Embryonic facial prominence (tissue), 1 donor: ENCODE data around the gene C5orf47.

Experiments used
- DNase-seq: peaks from one replicate; pipeline ENCODE4 v3.0.0-alpha.2; 2016; ENCODE audit errors: extremely low spot score

Gene C5orf47, protein sequence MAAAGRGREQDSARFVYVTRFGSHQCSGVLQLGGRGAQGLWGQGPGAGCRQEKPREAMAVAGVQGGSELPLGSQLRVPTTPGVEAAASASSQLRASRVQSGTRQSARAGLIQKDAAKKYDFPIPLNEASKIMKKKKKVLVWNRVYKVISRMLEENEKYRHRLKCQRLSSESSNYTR

DNA sequence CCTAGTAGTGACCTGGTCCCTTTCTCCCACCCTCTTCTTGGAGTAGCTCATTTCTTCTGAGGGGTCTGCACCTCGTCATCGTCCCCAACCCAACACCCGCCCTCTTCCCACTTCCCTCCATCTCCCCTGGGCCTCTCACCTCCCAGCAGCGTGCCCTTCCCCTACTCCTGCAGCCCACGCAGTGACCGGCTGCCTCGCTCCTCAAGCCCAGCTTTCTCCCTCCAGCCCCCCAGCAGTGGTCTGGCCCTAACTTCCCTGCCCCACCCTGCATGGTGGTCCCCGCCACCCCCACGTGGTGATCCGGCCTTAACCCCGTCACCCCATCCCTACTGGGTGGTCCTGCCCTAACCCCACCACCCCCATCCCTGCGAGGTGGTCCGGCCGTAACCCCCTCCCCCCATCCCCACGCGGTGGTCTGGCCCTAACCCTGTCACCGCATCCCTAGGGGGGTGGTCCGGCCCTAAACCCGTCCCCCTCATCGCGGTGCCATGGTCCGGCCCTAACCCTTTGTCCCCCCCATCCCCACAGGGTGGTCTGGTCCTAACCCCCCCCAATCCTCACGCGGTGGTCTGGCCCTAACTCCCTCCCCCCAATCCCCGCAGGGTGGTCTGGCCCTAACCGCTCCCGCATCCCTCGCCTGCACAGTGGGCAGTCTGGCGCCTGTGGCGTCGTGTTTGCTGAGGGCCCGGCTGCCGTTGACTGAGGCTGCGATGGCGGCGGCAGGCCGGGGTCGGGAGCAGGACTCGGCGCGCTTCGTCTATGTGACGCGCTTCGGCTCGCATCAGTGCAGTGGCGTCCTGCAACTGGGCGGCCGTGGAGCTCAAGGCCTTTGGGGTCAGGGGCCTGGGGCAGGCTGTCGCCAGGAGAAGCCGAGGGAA, at the start of gene C5orf47:
Gene C5orf47, plus strand, starts transcription at position 617 of the 878 bp plus-strand sequence. Its CDS starts 94 bp downstream, at position 711.
- DNase-seq = no peak

DNA sequence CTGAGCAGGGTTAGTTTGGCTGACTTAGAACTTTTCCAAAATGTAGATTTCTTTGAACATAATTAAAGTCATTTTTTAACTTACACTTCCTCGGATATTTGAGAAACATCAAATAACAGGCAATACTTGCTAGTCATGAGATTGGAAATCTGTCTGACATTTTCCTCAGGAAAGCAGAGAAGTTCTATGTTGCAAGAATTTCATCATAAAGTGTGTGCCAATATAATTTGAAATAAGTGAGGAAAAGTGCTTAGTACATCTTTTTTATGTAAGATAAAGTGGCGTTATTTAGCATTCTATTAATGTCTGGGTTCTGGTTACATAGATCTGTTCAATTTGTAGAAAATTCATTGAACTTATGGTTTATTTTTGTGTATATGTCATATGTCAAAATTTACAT, 48.7 kb upstream of the C5orf47 start:
- DNase-seq = no peak

DNA sequence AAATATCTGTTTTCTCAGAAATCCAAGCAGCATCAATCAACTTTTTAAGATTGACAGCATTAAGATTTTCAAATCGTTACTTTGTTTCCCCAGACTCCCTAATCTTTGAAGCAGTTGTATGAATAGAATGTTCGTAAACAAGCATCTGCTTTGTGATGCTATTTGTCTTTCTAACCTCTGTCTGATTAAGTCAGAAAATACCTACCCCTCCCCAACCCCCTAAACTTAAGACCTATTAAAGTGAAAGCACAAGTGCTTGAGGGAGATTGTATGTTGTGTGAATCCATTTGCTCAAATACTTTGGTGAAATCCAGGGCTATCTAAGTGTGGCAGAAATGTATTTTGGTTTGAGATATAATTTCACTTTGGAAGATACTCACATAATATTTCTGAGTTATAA, 47.9 kb upstream of the C5orf47 start:
- no peak for DNase-seq

DNA sequence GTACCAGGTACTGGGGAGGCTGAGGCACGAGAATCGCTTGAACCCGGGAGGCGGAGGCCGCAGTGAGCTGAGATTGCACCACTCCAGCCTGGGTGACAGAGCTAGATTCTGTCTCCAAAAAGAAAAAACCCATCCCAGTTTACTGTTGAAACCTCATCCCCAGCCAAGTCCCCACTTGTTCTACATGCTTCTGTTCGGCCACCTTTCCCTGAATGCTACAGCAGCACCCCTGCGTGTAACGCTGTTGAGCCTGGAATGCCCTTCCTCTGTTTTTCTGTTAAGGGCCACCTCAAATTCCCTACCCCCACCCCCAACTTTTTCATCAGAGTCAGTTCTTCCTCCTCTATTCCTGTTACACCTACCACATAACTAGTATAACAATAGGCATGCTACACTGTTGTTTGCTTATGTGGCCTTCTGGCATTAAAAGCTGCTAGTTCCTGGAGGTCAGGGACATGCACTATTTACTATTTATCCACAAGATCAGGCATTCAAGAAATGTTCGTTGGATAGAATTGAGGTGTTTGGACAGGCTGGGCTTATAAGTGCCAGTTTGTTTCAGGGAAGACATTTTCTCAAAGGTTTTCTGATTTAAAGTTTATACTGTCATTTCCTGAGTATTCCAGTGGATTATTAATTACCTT, 47.1 kb upstream of the C5orf47 start:
- DNase-seq = no peak

DNA sequence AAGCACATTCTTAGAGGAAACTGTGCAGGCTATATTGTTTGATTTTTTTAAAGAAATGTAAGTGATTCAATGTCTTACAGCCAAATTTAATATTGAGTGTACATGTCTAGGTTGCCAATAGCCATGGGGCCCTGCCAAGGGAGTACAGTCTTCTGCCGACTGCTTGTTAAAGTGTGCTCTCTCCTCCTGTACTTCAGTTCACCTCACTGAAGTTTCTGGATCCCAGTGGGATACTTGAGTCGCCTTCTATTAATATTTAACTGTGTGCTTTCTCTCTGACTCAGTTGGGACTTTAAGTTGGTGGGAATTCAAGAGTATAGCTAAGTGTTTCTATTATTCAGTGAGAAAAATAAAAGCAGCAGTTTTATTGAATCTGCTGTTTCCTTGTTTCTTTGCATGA, 44.5 kb upstream of the C5orf47 start:
- no peak for DNase-seq

DNA sequence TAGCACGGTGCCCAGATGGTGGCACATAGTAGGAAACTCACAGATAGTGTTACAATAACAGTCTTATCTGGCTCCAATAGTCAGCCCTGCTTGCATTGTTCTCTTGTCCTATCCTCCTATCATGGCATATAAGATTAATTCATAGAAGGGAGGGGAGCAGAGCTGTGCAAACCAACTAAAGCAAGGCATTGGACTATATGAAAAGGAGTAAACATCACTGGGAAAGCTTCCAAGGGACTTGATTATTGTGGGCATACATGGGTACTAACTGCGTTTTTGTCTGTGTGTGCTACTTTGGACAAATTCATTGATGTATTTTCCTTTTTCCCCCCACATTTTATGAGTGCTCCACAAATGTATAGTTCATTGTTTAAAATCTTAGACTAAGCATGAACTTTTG, 43.8 kb upstream of the C5orf47 start:
- no peak for DNase-seq

DNA sequence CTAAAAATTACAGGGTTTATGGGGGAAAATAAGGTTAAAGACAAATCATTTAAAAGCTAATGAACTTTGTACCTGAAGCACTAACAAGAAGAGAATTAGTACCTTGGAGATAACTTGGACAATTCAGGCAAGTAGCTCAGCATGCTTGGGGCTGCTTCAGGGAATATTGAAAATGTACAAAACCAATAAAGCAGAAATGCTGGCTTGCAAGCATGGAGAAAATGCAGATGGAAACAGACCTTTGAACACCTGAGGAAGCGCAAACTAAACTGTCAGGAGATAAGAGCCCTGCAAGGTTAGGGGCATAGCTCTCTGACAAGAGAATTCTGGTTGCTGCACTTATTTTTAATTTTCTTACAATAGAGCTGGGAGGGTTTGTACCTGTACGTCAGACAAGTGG, 42.6 kb upstream of the C5orf47 start:
- no peak for DNase-seq

DNA sequence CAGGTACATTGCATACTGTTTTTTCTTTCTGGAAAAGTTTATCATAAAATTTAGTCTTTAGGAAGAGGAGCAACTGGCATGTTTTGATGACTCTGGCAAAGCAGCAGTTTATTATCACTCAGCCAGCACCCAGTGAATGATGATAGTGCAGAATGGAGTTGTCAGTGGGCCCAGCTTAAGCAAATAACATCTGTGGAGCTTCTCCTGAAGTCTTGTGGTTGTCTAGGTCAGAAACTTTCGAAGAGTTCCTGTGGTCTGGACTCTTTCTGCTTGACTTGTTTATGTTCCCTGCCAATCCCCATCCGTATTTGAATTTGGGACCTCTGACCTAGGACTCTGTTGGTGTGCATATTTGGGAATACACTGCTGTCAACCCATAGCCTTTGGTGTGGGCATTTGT, 38.1 kb upstream of the C5orf47 start:
- no peak for DNase-seq

DNA sequence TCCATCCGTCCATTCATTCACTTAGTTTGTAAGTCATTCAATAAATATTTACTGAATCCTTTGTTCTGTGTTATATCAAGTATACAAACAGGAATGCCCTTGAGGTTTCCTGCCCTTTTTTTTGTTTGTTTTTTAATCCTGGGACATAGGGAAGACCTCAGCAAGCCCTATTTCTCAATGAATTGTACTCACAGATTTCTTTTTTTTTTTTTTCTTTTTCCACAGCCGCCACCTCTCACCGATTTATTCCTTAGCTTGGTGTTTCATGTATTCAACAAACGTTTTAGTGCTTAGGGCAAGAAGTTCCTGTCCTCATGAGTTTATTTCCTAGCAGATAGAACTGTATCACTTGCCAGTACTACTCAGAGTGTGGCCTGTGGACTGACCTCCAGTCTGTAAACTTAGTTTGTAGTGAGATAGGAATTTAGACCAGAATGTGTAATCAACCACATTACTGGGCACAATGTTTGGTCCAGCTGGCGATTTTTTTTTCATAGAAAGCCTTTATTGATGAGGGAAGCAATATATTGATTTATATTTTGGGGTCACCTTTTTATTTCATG, 35.4 kb upstream of the C5orf47 start:
- no peak for DNase-seq

DNA sequence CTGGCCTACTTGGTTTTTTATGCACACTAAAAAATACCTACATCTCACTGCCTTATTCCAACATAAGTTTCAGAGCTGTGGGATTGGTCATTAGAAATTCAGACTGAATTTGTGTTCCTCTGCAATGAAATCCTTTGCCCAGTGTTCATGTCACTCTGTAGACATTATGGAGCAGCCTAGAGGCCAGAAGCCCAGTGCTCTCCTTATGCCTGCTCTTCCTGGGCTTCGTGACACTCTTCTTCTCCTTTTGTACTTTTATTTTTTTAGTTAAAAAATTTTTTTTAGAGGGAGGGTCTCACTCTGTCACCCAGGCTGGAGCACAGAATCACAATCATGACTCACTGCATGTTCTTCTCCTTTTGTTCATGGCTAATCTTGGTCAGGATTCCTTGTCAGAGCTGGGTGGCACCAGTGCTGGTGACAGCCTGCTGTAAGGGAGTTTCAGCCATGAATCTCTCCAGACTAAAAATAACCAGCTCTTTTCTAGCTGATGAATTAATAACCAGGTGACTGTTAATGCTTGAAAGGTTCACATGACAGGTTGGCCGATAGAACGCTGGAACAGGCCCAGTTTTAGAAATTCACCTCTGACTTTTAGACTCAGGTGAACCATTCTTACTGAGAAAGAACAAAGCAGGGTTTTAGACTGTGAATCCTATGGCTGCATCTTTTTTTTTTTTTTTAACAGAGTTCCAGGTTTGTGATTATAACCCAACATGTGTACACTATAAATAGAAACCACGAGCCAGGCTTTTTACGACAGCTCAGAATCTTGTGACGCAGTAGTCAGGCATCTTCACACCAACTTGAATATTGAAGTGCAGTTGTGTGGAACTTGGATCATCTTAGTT, 34.1 kb upstream of the C5orf47 start:
- DNase-seq = no peak

DNA sequence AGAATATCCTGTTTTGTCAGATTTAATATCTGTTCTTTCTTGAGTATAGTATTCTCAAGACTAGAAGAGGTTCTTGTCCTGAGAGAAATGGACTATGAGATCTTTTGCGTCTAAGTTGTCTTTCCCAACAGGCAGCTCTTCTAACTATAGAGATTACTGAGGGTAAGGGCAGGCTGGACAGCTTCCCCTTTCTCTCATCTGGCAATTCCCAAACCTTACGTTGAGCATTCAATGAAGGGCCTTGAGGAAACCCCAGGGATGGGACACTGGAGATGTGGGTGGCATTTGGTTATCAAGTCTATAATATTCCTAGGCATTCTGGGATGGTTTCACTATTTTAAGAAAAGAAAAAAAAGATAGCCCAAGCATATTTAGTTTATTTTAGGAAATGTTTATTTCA, 28.0 kb upstream of the C5orf47 start:
- no peak for DNase-seq

DNA sequence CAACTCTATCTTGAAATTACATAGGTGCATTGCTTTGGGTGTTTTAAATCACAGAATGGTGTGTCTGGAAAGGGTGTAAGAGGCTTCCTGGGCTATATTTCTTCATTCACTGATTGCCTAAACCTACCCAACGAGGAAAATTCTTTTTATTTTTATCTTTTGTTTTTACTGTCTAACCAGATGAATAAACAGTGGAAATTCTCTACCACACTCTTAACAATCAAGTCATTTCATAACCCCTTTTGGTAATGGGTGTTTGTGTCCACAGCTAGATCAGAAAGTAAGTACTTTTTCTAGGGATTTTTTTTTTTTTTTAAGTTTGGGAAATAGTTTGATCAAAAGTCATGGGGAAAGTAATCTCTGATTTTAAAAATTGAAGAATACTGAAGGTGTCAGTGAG, 27.6 kb upstream of the C5orf47 start:
- no peak for DNase-seq

DNA sequence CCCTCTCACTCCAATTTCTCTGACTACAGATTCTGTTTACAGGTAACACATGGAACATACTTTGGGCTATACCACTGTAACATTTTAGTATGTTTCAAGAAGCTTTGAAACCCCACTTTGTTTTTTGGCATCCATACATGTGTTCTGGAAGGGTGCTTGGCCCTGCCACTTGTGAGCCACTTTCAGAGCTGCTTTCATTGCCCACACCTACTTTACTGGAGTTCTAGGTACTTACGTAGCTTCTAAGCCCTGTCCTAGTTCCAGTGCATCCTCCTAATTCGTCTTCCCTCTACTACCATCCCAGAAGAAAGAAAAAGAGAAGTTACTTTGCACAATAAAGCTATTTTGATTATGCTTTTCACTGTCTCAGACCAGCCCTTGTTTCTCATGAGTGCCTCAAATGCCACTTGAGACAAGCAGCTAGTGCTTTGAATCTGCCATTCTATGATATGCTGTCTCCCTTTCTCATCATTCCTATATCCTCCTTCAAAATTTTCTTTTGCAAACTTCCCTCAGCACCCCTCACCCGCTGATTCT, 26.5 kb upstream of the C5orf47 start:
- DNase-seq = no peak

DNA sequence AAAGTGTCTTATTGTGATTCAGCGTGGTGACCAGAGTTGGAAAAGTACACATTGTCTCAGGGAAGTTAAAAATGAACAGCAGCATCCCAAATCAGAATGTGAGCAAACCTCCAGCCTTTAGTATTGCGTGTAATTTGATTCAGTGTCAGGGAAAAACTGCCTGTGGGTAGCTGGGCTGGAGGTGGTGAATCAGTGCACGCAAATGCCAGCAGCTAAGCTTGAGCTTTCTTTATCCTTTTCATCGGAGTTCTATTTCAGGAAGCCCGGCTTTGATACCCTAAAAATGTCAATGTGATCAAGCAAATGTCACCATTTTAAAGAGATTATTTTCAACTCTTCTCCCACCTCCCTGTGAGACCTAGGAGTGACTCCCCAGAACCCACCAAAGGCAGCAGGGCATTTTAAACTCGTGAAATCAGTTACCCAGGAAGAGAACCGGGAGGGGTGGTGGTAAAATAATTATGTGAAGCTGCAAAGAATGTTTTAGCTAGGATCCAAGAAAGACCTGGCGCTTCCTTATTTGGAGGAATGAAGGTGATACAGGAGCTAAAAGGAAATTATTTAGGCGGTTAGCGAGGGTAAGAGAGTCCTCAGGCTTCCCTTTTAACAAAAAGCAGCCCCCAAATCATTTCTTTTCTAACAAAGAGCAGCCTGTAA, 25.7 kb upstream of the C5orf47 start:
- no peak for DNase-seq

DNA sequence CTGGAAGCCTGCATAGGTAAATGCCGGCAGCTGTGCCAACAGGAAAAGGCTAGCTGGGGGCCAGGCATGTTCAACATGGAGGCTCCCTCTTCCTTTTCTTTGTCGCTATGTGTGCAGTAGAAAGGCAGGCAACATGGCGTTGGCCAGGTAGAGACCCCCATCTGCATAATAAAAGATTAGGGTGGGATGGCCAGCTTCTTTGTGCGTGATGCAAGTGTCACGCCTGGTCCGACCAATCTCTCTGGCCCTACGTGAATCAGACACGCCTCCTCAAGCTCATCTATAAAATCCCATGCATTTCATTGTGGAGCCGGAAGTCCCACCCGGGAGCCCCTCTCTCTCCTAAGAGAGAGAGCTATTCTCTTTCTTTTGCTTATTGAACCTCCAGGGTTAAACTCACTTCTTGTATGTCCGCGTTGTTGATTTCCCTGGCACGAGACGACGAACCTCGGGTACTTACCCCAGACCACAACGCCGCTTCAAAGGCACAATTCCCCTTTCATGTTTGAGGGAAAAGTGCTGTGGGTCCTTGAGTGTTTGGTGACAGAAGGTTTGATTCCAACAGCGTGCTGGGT, 25.0 kb upstream of the C5orf47 start:
- DNase-seq = no peak

DNA sequence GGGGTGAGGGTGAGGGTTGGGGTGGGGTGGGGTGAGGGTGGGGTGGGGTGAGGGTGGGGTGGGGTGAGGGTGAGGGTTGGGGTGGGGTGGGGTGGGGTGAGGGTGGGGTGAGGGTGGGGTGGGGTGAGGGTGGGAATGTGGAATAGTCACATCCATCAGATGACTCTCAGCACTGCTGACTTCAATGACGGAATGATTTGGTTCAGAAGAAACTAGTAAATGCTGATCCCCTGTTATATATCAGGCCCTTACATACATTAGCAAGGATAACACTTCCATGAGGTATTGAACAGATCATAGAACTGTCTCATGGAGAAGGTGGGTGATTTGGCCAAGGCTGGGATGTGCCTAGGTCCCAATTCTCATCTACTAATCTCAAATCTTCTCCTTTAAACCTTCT, 24.5 kb upstream of the C5orf47 start:
- DNase-seq = no peak

DNA sequence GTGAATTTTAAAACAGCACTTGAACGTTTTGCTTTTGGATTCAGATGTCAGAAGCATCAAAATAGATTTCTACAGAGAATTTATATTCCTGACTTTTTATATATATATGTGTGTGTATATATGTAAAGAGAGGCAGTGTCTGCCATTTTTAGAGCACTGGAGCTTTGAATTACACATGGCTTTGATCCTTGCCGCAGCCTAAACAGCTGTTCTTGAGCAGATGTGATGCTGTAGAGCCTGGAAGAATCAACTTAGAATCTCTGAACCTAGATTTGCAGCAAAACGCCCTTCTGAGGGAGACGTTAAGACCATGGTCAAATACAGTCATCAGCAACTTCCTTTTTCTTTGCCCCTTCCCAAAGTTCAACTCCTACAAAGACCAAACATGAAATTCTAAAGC, 21.7 kb upstream of the C5orf47 start:
- no peak for DNase-seq

DNA sequence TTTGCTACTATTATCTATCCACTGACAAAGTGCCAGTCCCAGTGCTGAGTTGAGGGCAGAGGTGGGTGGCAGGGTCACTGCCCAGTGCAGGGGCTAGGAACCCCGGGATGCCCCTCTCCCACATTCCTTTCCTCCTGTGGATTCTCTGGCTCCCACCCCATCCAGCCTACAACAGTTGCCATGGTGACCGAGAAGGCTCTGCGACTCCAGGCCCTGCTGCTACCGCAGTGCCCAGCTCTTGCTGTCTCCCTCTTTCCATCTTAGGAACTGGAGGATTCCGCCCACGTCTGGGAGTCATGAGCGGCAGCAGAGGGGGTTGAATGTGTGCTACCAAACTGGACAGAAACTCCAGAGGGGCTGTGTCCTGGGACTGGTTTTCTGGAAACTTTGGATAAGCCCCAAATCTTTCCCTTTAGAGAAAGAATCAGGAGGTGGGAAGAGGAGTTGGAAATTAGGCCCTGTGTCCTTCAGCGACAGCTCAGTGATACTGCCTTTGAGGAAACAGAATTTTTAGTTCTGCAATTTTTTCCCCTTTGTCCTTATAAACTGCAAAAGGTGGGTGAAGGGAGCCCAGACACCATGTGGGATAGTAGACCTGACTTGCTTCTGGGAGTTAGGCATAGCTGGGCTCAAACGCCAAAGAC, 20.7 kb upstream of the C5orf47 start:
- no peak for DNase-seq

DNA sequence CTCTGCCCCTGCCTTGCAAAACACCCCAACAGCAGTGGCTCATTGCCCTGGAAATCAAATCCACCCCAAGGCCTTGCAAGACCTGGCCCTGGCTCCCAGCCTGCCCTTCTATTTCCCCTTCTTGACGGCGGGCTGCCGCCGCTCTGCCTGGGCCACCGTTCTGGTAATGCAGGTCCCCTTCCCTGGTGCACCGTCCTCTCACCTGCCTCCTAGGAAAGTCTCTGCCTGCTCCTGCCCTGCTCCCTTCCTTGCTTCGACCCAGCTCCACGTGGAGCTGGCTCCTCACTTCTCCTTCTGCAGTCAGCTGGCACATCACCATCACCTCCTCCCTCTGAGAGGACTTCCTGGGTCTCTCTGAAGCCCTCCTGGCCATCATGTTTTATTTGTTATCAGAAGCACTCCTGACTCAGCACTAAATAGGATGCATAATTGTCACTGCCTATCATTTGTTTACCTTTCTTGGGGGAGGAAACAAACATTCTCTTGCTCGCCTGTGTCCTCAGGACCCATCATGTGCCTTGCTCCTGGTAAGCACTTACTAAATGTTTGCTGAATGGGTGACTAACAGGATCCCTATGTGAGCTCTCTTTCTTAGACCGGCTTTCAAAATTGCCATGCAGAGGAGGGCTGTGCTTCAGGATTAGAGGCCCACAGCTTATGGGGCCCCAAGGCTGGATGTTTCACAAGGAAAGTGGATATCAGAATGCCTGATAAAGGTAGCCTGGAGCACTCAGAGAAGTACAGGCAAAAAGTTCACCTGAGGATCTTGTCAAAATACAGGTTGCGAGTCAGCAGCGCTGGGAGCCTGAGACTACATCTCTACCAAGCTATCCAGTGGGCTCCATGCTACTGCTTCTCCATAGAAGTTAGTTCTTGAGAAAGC, 19.6 kb upstream of the C5orf47 start:
- no peak for DNase-seq
